ENCODE results near the gene SMARCD1.

SMARCD1 gene

DNA sequence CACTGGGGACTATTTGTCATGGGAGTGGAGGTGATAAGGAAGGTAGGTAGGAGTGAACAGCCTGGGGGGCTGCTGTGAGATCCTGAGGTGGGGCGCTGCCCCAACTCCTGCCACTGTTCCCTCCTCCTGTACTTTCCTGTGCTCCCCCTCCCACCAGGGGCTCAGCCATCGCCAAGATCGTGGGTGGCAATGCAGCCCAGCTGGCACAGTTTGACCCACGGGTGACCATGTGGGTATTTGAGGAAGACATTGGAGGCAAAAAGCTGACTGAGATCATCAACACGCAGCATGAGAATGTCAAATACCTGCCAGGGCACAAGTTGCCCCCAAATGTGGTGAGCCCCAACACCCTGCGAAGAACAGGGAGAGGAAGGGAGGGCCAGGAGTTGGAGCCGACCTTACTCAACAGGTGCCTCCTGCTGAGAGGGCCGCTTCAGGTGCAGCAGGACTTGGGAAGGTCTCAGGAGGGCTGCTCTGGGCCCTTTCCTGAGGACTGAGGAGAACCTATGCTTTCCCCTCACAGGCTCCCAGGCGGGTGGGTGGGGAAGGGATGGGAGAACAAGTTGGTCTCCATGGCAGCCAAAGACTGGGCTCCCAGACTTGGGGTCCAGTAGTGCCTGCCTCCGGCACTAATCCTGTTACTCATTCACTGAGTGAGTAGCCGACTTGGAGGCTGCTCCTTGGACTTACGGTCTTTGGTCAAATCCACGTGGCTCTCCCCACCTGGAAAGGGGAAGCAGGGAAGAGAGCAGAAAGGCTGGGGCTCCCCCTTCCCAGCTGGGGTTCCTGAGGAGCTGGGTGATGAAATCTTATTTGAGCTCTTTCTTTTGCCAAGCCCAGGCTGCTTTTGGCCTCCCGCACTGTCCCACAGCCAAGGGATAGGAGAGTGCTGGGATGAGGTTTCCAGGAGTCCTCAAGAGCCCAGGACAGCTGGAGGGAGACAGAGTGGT lies 19.6 kb downstream of the SMARCD1 start:
- DNase-seq (ENCODE audit: low read depth, low spot score) = no peak

GRCh38 chr12:50105913-50106450 lies 20.8 kb downstream of the SMARCD1 start:
- no peak for DNase-seq (ENCODE audit: low read depth, low spot score)

DNA sequence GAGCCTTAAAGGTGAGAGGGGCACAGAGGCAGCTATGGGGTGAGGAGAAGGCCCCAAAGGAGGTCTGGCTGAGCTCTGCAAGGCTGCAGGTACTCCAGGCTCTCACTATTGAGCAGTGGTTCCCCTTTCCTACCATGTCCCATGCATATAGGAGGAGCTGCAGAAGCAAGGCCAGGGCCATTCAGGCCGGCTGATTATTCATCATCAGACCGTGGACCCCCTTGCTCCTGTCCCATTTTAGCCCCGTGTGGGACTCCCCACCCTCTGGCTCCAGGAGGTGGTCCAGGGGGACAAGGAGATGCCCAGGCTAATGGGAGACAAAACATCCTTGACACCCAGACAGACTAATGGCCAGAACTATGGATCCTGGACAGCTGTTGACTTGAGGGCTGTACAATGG lies 21.8 kb downstream of the SMARCD1 start:
- no peak for DNase-seq (ENCODE audit: low read depth, low spot score)

GRCh38 chr12:50107416-50108268 lies 22.5 kb downstream of the SMARCD1 start:
- DNase-seq (ENCODE audit: low read depth, low spot score) = no peak

DNA sequence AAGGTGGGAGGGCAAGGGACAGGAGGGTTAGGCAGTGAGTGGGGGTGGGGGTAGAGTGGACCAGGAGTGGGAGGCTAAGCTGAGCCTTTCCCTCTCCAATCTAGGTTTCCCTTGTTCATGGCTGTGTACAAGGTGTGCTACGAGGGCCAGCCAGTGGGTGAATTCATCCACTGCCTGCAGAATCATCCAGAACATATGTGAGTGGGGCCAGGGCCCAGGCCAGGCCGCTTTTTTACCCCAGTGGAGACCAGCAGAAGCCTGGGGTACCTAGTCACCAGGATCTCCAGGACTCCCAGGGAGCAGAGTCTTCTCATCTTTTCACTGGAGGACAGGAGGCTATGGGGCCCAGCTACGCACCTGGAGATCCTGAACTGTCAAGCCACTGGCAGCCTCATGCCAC lies 24.2 kb downstream of the SMARCD1 start:
- DNase-seq (ENCODE audit: low read depth, low spot score) = no peak

GRCh38 chr12:50110127-50110761 lies 25.1 kb downstream of the SMARCD1 start:
- DNase-seq (ENCODE audit: low read depth, low spot score) = no peak

GRCh38 chr12:50110762-50111351 lies 25.7 kb downstream of the SMARCD1 start:
- DNase-seq (ENCODE audit: low read depth, low spot score) = peak; percentile 21

GRCh38 chr12:50111395-50111692 lies 26.2 kb downstream of the SMARCD1 start:
- DNase-seq (ENCODE audit: low read depth, low spot score) = no peak

- DNase-seq (ENCODE audit: low read depth, low spot score) = peak; percentile 100
These were observed 26.7 kb downstream of the SMARCD1 start, which contains the start of gene COX14 for GRCh38 chr12:50111693-50112455. TSS of gene COX14 (plus strand) at chr12:50112236. CDS start at chr12:50120044, 7,808 bp downstream.

- no peak for DNase-seq (ENCODE audit: low read depth, low spot score)
These were observed 27.5 kb downstream of the SMARCD1 start for GRCh38 chr12:50112456-50113218.

DNA sequence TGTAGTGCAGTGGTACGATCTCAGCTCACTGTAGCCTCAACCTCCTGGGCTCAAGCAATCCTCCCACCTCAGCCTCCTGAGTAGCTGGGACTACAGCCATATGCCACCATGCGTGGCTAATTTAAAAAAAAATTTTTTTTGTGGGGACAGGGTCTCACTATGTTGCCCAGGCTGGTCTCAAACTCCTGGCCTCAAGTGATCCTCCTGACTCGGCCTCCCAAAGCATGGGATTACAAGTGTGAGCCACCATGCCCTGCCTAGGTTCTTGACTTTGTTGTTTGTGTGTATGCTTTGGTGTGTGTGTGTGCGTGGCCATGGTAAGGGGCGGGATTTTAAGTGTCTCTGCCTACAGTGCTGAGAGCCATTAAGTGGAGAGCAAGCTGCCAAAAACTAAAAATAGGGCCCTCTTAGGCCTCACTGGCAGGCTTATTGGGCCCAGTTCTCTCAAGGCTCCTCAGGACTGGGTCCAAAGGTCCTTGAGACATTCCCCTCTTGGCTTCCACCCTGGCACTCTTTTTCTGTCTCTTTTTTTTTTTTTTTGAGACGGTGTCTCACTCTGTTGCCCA lies 32.0 kb downstream of the SMARCD1 start:
- no peak for DNase-seq (ENCODE audit: low read depth, low spot score)

GRCh38 chr12:50119387-50119786 lies 34.2 kb downstream of the SMARCD1 start:
- DNase-seq (ENCODE audit: low read depth, low spot score) = no peak

- DNase-seq (ENCODE audit: low read depth, low spot score) = no peak
These were observed 35.4 kb downstream of the SMARCD1 start for GRCh38 chr12:50120521-50120920.

GRCh38 chr12:50120953-50121352 lies 35.8 kb downstream of the SMARCD1 start:
- no peak for DNase-seq (ENCODE audit: low read depth, low spot score)

DNA sequence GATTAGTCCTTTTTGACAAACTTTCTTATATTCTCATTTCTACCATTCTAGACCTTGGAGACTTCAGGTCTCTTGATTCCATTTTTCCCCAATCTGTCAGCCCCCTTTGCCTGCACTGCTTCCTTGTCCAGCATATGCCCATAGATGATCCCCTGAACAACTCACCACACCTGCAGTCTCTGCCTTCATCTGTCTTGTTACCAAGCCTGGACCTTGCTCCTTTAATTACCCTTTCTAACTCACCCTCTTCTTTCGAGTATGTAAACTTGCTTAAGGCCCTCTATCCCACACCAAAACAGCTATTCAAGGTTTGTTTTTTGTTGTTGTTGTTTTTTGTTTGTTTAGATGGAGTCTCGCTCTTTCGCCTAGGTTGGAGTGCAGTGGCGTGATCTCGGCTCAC lies 36.5 kb downstream of the SMARCD1 start:
- DNase-seq (ENCODE audit: low read depth, low spot score) = no peak

DNA sequence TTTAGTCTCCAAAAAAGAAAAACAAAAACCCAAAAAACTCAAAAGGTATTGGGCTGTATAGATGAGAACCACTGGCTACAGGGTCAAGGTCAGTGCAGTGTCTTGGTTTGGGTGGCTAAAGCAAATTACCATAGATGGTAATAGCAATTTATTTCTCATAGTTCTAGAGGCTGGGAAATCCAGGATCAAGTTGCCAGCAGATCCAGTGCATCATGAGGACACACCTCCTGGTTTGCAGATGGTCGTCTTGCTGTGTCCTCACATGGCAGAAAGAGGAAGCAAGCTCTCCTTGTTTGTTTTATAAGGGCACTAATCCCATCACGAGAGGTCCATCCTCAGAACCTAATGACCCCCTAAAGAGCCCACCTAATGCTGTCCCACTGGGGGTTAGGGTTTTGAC lies 38.1 kb downstream of the SMARCD1 start:
- DNase-seq (ENCODE audit: low read depth, low spot score) = no peak

- no peak for DNase-seq (ENCODE audit: low read depth, low spot score)
These were observed 42.4 kb downstream of the SMARCD1 start for GRCh38 chr12:50127546-50127945.

GRCh38 chr12:50129290-50129689 lies 44.1 kb downstream of the SMARCD1 start:
- DNase-seq (ENCODE audit: low read depth, low spot score) = no peak

- peak; percentile 54 for DNase-seq (ENCODE audit: low read depth, low spot score)
These were observed 47.5 kb downstream of the SMARCD1 start for GRCh38 chr12:50132505-50133135.

Measured in astrocyte of the hippocampus (primary cell).